B cell (primary cell): ENCODE data around the gene PLA2G6. TPM values are rescaled to one million over a fixed set of nuclear protein-coding genes. Genes with fewer than 3 reads are reported as not detected.

ENCODE experiments used
- ATAC-seq: fragments of 200-7000 bp; cut with Tn5 transposase; one replicate; pipeline ENCODE4 v1.10.0; 2021; ENCODE audit warnings: low read depth, mild to moderate bottlenecking, moderate number of reproducible peaks, moderate library complexity
- CTCF ChIA-PET: fragments of 350-600 bp; sonication (Branson Sonifier 250); formaldehyde crosslinking; loops from one replicate; lab custom pipeline; 2021; ENCODE audit warnings: antibody characterized with exemption, inconsistent platforms; lab: Charles Lee
- POLR2A ChIA-PET: fragments of 350-600 bp; sonication (Branson Sonifier 250); formaldehyde crosslinking; loops from one replicate; lab custom pipeline; 2021; ENCODE audit warnings: antibody characterized with exemption; lab: Charles Lee
- DNase-seq: peaks from one replicate; pipeline ENCODE4 v3.0.0; 2013
- H2AFZ ChIP-seq: 2 replicates; pipeline ENCODE4 v1.6.1; 2012; ENCODE audit warnings: mild to moderate bottlenecking, low read depth, low read length; ENCODE audit not compliant: insufficient read depth, poor library complexity, severe bottlenecking
- H3K27ac ChIP-seq, 2 donors: 1 replicate in 1 of 2; 2 replicates in 1 of 2; pipeline ENCODE4 v1.5.1; 2012 to 2013; ENCODE audit warnings: low read length in 2 of 2, mild to moderate bottlenecking in 2 of 2, moderate library complexity in 1 of 2
- H3K27me3 ChIP-seq, 4 experiments: fragments of 200-600 bp in 1 of 4; sonication (generic) in 1 of 4; replicated peaks in 1 of 4; 1 replicate in 2 of 4; 2 replicates in 2 of 4; pipeline versions ENCODE4 v1.6.1 to v1.7.0; 2013 to 2016; ENCODE audit warnings: low read length in 3 of 4, mild to moderate bottlenecking in 2 of 4, mixed read lengths in 1 of 4, moderate library complexity in 1 of 4; ENCODE audit not compliant: insufficient read depth in 4 of 4, control insufficient read depth in 3 of 4; ENCODE audit errors: control extremely low read depth in 1 of 4
- H3K36me3 ChIP-seq, 2 experiments: replicated peaks in 1 of 2; 1 replicate in 1 of 2; 2 replicates in 1 of 2; pipeline versions ENCODE4 v1.6.1 to v1.7.1; 2013; ENCODE audit warnings: low read length in 1 of 2; ENCODE audit not compliant: insufficient read depth in 2 of 2, control insufficient read depth in 1 of 2; ENCODE audit errors: control extremely low read depth in 1 of 2, extremely low read depth in 1 of 2
- H3K4me1 ChIP-seq, 2 donors: fragments of 200-600 bp in 1 of 2; sonication (generic) in 1 of 2; 1 replicate in 1 of 2; 2 replicates in 1 of 2; pipeline versions ENCODE4 v1.5.1 to v1.6.1; 2013 to 2017; ENCODE audit warnings: low read length in 2 of 2; ENCODE audit not compliant: control insufficient read depth in 2 of 2, insufficient read depth in 2 of 2
- H3K4me2 ChIP-seq: replicated peaks from 2 replicates; pipeline ENCODE3; 2012; ENCODE audit warnings: mild to moderate bottlenecking, low read depth, low read length; ENCODE audit not compliant: poor library complexity, severe bottlenecking
- H3K4me3 ChIP-seq, 5 experiments: fragments of 200-600 bp in 1 of 5; sonication (generic) in 1 of 5; 1 replicate in 3 of 5; 2 replicates in 2 of 5; pipeline versions ENCODE4 v1.5.1 to v1.7.0; 2011 to 2016; ENCODE audit warnings: low read length in 4 of 5, mild to moderate bottlenecking in 4 of 5, low read depth in 2 of 5, control low read depth in 1 of 5, moderate library complexity in 1 of 5; ENCODE audit not compliant: insufficient read depth in 1 of 5; ENCODE audit errors: control extremely low read depth in 1 of 5, extremely low read depth in 1 of 5
- H3K79me2 ChIP-seq: fragments of 200-600 bp; sonication (generic); one replicate; pipeline ENCODE4 v1.6.0; 2016; ENCODE audit warnings: low read length; ENCODE audit not compliant: control insufficient read depth, insufficient read depth
- H3K9ac ChIP-seq: fragments of 200-600 bp; sonication (generic); 2 replicates; pipeline ENCODE4 v1.6.1; 2017; ENCODE audit warnings: mild to moderate bottlenecking, low read length, moderate library complexity
- H3K9me3 ChIP-seq, 3 donors: one replicate each; pipeline versions ENCODE4 v1.6.1 to v1.7.1; 2013; ENCODE audit warnings: low read length in 2 of 3; ENCODE audit not compliant: control insufficient read depth in 2 of 3, insufficient read depth in 1 of 3; ENCODE audit errors: control extremely low read depth in 1 of 3
- H4K20me1 ChIP-seq: 2 replicates; pipeline ENCODE4 v1.6.0; 2012; ENCODE audit warnings: mild to moderate bottlenecking, low read length; ENCODE audit not compliant: insufficient read depth, control insufficient read depth, poor library complexity, severe bottlenecking
- H3K27ac Mint-ChIP-seq: one replicate; pipeline ENCODE4 v1.8.0; 2021; ENCODE audit warnings: mixed read lengths
- H3K27me3 Mint-ChIP-seq: one replicate; pipeline ENCODE4 v1.8.0; 2021; ENCODE audit warnings: mixed read lengths
- H3K4me1 Mint-ChIP-seq: one replicate; pipeline ENCODE4 v1.8.0; 2021; ENCODE audit warnings: mixed read lengths
- H3K4me3 Mint-ChIP-seq: one replicate; pipeline ENCODE4 v1.8.0; 2021; ENCODE audit warnings: mixed read lengths
- H3K9me3 Mint-ChIP-seq: one replicate; pipeline ENCODE4 v1.8.0; 2022; ENCODE audit warnings: mixed read lengths; ENCODE audit not compliant: insufficient read depth
- EZH2 ChIP-seq: IDR thresholded peaks from 2 replicates; pipeline ENCODE4 v1.6.1; 2012; ENCODE audit warnings: borderline replicate concordance, low read depth, mild to moderate bottlenecking, moderate library complexity, low read length; ENCODE audit not compliant: insufficient read depth, poor library complexity, severe bottlenecking
- WGBS: methylation state at CpG from one replicate; pipeline ENCODE4 v1.1.5; 2013; ENCODE audit warnings: missing lambda C conversion rate; ENCODE audit not compliant: insufficient coverage; 5-methylcytosine and 5-hydroxymethylcytosine counted together
- intact Hi-C: fragments of 100-400 bp; cut with micrococcal nuclease; formaldehyde crosslinking; loops from one replicate; pipeline ENCODE4 v1.10.0; 2022
- polyA plus RNA-seq: library from polyadenylated mRNA; depleted of rRNA; stranded (reverse); fragments of >200 nt; gene quantifications from 2 replicates; pipeline ENCODE4 v1.2.3, GENCODE V29; 2012
- total RNA-seq, 2 donors: library from RNA; stranded (reverse); fragments of 120-200 nt in 1 of 2; gene quantifications; 1 replicate in 1 of 2; 2 replicates in 1 of 2; pipeline versions ENCODE4 v1.2.3 to v1.2.4, GENCODE V29; 2013 to 2022
- TF ChIP-seq, protein P1 (sequence below): fragments of 200-600 bp; IDR thresholded peaks from one replicate; pipeline ENCODE4 v1.8.0; 2022; ENCODE audit warnings: antibody characterized with exemption, mild to moderate bottlenecking

PLA2G6 gene
- total and polyA plus RNA-seq, 2 donors (not counting 1 experiment from before 2014, with no cell fraction given), result 125 to 148 TPM

DNA sequence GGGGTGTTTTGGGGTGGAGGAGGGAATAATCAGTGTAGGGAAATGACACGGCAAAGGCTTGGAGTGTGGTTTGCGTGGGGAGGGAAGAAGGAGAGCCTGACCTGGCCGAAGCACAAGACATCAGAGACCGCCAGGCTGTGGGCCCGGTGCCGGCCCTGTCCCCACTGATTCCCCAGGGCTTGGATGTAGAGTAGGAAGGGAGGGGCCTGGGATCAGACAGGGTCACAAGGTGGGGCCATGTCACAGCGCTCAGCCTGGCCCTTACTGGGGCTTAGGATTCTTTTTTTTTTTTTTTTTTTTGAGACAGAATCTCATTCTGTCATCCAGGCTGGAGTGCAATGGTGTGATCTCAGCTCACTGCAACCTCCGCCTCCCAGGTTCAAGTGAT lies 114.6 kb downstream of the PLA2G6 start:
- no peak overlapping the region for H3K27ac Mint-ChIP-seq
- no peak overlapping the region for H3K27ac ChIP-seq
- peaks cover 4% of the 10 kb centered on the region for H3K4me1 Mint-ChIP-seq
- peaks cover 0 to 4% of the 10 kb centered on the region in 2 donors for H3K4me1 ChIP-seq
- no peak overlapping the region for H2AFZ ChIP-seq
- DNase-seq (no peak), ATAC-seq (no peak)
- WGBS, result 97% methylated on average over 6 of the region's 8 CpGs
- POLR2A ChIA-PET, result interaction anchor here (0.6 kb wide), 1 partner anchor 257 kb away, joined by 3 read pairs; no protein-coding TSS in a partner anchor
- no peaks in the 10 kb centered on the region for H3K27me3 ChIP-seq
- H3K36me3 ChIP-seq, result peaks cover 0 to 63% of the 10 kb centered on the region in 2 experiments
- no peaks in the 10 kb centered on the region for H3K9me3 Mint-ChIP-seq
- H3K79me2 ChIP-seq, result no peaks in the 10 kb centered on the region
- no peaks in the 10 kb centered on the region for H3K27me3 Mint-ChIP-seq
- H3K4me3 ChIP-seq, result no peak overlapping the region
- H3K4me2 ChIP-seq, result no peak overlapping the region
- CTCF ChIA-PET, result interaction anchor here (1.7 to 1.8 kb wide), 2 partner anchors 14 to 15 kb away, joined by 9 to 10 read pairs; no protein-coding TSS in a partner anchor
- no peak overlapping the region for H3K9ac ChIP-seq
- H3K9me3 ChIP-seq, result no peaks in the 10 kb centered on the region
- no peak overlapping the region for H3K4me3 Mint-ChIP-seq
- intact Hi-C loops, result no loop called here
- TF ChIP-seq, protein P1, sequence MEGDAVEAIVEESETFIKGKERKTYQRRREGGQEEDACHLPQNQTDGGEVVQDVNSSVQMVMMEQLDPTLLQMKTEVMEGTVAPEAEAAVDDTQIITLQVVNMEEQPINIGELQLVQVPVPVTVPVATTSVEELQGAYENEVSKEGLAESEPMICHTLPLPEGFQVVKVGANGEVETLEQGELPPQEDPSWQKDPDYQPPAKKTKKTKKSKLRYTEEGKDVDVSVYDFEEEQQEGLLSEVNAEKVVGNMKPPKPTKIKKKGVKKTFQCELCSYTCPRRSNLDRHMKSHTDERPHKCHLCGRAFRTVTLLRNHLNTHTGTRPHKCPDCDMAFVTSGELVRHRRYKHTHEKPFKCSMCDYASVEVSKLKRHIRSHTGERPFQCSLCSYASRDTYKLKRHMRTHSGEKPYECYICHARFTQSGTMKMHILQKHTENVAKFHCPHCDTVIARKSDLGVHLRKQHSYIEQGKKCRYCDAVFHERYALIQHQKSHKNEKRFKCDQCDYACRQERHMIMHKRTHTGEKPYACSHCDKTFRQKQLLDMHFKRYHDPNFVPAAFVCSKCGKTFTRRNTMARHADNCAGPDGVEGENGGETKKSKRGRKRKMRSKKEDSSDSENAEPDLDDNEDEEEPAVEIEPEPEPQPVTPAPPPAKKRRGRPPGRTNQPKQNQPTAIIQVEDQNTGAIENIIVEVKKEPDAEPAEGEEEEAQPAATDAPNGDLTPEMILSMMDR, result no peak
- TF ChIP-seq EZH2, result no peak
- H4K20me1 ChIP-seq, result no peaks in the 10 kb centered on the region

DNA sequence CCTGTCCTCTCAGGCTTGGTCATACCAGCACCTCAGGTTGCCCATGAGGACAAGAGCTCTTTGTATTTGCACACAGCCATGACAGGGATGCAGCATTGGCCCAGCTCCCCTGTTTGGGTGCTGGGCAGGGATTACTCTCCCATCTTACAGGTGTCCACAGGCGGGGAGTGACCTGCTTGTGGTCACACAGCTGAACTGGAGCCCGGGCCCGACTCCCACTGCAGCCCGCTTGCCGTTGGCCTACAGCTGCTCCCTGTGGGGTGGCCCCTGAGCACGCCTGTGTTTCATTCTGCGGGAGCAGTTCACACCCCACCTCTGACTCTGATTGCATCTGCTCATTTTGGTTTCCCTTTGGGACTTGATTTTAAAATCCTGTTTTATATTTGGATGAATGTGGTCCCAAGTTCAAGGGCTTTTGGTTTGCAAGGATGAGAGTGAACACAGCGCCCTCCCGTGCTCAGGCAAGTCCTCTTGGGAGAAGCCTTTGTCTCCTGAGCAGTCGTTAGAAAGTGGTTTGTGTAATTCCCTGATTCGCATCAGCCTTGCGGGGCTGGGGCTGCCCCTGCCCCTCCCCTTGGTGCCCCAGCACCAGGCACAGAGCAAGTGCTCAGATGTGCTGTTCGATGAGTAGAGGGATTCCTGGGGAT lies 115.1 kb downstream of the PLA2G6 start:
- TF ChIP-seq, protein P1, result no peak
- TF ChIP-seq EZH2, result no peak
- H3K27me3 Mint-ChIP-seq, result no peaks in the 10 kb centered on the region
- Histone ChIP-seq H3K27ac (no peak overlapping the region), H3K27me3 (no peaks in the 10 kb centered on the region), H3K79me2 (no peaks in the 10 kb centered on the region), H3K4me3 (no peak overlapping the region), H3K4me1 (peaks cover 0 to 4% of the 10 kb centered on the region in 2 donors), H3K4me2 (no peak overlapping the region), H3K9me3 (no peaks in the 10 kb centered on the region), H3K36me3 (peaks cover 0 to 62% of the 10 kb centered on the region in 2 experiments), H4K20me1 (no peaks in the 10 kb centered on the region), H3K9ac (no peak overlapping the region), H2AFZ (no peak overlapping the region)
- CTCF ChIA-PET, result interaction anchor here (1.8 kb wide), 1 partner anchor 14 kb away, joined by 9 read pairs; no protein-coding TSS in a partner anchor
- no peak overlapping the region for H3K27ac Mint-ChIP-seq
- intact Hi-C loops, result no loop called here
- POLR2A ChIA-PET, result interaction anchor here (0.6 kb wide), 1 partner anchor 257 kb away, joined by 3 read pairs; no protein-coding TSS in a partner anchor
- DNase-seq (no peak), ATAC-seq (no peak)
- H3K4me1 Mint-ChIP-seq, result peaks cover 4% of the 10 kb centered on the region
- 97% methylated on average over 11 of the region's 13 CpGs for WGBS
- no peaks in the 10 kb centered on the region for H3K9me3 Mint-ChIP-seq
- no peak overlapping the region for H3K4me3 Mint-ChIP-seq
